ENCODE results near the gene DIP2C.

Gene DIP2C

DNA sequence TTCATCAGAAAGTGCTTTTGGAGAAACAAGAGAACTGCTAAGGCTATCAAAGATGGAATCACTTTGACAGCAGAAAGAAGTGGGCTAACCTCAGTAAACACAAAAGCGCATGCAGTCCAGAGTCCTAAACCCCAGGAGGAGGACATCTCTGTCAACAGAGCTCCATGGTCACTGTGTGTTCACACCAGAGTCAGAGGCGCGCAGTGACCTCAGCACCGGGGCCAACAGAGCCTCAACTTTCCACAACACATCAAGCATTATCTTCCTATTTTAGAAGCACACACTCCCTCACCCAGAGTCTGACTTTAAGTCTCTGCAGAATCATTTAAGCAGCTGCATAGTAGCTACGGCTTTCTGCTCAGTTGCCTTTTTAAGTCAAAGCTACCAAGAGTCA lies 195.3 kb downstream of the DIP2C start:
- TF ChIP-seq, protein P1, sequence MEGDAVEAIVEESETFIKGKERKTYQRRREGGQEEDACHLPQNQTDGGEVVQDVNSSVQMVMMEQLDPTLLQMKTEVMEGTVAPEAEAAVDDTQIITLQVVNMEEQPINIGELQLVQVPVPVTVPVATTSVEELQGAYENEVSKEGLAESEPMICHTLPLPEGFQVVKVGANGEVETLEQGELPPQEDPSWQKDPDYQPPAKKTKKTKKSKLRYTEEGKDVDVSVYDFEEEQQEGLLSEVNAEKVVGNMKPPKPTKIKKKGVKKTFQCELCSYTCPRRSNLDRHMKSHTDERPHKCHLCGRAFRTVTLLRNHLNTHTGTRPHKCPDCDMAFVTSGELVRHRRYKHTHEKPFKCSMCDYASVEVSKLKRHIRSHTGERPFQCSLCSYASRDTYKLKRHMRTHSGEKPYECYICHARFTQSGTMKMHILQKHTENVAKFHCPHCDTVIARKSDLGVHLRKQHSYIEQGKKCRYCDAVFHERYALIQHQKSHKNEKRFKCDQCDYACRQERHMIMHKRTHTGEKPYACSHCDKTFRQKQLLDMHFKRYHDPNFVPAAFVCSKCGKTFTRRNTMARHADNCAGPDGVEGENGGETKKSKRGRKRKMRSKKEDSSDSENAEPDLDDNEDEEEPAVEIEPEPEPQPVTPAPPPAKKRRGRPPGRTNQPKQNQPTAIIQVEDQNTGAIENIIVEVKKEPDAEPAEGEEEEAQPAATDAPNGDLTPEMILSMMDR (conservative IDR thresholded peaks at IDR 0.05; ENCODE audit: low read depth), result no peak
- ChIA-PET CTCF (interaction anchor here (1.1 kb wide), 1 partner anchor 17 kb away, joined by 3 read pairs; no protein-coding TSS in a partner anchor), POLR2A (ENCODE audit: low non-redundant PET) (no interaction called here)
- H3K27ac ChIP-seq, result no peak overlapping the region
- no peak for DNase-seq (ENCODE audit: low spot score)

DNA sequence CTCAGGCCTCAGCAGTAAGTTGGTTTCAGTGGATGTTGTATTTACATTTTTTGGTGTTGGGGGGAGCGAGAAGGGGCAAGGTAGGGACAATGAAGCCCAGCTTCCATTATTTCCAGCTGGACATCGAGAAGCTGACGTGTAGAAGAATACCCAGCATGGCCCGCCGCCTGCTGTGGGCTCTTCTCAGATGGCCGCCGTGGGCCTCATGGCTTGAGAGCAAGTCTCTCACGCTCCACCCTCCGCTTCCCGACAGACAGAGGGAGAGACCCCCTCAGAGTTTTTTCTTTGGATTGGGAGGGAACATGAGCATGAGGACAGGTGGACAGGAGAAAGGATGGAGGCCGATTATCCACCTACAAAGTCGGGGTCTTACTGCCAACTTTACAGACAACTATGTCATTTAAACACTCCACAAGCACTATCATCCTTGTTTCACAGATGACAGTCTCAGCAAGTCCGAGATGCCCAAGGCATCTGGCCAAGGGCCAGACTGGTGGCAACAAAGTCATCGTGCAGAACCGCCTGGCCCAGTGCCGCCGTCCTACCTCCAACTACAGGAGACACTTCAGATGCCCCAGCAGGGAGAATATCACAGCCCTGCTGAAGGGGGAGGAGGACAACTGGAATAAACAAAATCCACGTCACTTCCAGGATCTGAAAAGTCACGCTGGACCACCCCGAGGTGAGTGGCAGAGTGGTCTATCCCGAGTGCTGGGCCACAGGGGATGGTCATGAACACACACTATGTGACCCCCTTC lies 195.9 kb downstream of the DIP2C start:
- no peak overlapping the region for H3K27ac ChIP-seq
- TF ChIP-seq, protein P1 (conservative IDR thresholded peaks at IDR 0.05; ENCODE audit: low read depth), result no peak
- POLR2A ChIA-PET (ENCODE audit: low non-redundant PET), result no interaction called here
- no peak for DNase-seq (ENCODE audit: low spot score)
- CTCF ChIA-PET, result interaction anchor here (0.6 to 1.1 kb wide), 2 partner anchors 16 to 18 kb away, joined by 3 to 4 read pairs; no protein-coding TSS in a partner anchor

DNA sequence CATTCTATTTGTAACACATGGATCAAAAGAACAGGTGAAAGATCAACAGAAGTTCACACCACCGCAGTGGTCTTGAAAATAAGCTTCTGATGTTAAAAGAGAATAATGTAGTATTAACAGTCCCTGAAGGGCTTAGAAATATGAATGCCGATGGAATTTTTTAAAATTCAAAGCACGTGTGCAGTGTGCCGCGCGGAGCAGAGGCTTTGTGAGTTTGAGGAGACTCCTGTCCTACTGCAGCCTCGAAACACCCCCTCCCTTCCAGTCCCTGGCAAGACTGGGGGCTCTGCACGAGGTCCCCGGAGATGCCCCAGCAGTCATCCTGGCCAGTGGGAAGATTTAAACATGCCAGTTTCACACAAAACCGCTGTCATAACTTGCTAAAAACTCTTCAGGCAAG lies 196.6 kb downstream of the DIP2C start:
- ChIA-PET CTCF (interaction anchor here (0.6 kb wide), 1 partner anchor 17 kb away, joined by 4 read pairs; no protein-coding TSS in a partner anchor), POLR2A (ENCODE audit: low non-redundant PET) (no interaction called here)
- TF ChIP-seq, protein P1 (conservative IDR thresholded peaks at IDR 0.05; ENCODE audit: low read depth), result no peak
- H3K27ac ChIP-seq, result no peak overlapping the region
- DNase-seq (ENCODE audit: low spot score), result no peak

GRCh38 chr10:491667-492424 lies 197.6 kb downstream of the DIP2C start:
- no peak for DNase-seq (ENCODE audit: low spot score)
- ChIA-PET CTCF (no interaction called here), POLR2A (ENCODE audit: low non-redundant PET) (no interaction called here)
- no peak overlapping the region for H3K27ac ChIP-seq
- TF ChIP-seq, protein P1 (conservative IDR thresholded peaks at IDR 0.05; ENCODE audit: low read depth), result no peak

GRCh38 chr10:490891-491571 lies 198.4 kb downstream of the DIP2C start:
- TF ChIP-seq, protein P1 (conservative IDR thresholded peaks at IDR 0.05; ENCODE audit: low read depth), result no peak
- ChIA-PET POLR2A (ENCODE audit: low non-redundant PET) (no interaction called here), CTCF (no interaction called here)
- DNase-seq (ENCODE audit: low spot score), result no peak
- H3K27ac ChIP-seq, result no peak overlapping the region

GRCh38 chr10:490256-490655 lies 199.2 kb downstream of the DIP2C start:
- no peak for DNase-seq (ENCODE audit: low spot score)
- ChIA-PET POLR2A (ENCODE audit: low non-redundant PET) (no interaction called here), CTCF (no interaction called here)
- TF ChIP-seq, protein P1 (conservative IDR thresholded peaks at IDR 0.05; ENCODE audit: low read depth), result no peak
- no peak overlapping the region for H3K27ac ChIP-seq
